Spinal cord (tissue), 10 donors: ENCODE measurements around the gene DRP2. TPM values are rescaled to one million over a fixed set of nuclear protein-coding genes. Genes with fewer than 3 reads are reported as not detected.

Source experiments
- DNase-seq, 6 donors: peaks; one replicate each; pipeline versions ENCODE4 v3.0.0 to v3.0.0-alpha.2; 2013 to 2015; ENCODE audit warnings: low spot score in 6 of 6, low read depth in 4 of 6
- H3K27ac ChIP-seq: one replicate; pipeline ENCODE4 v1.5.1; 2013; ENCODE audit warnings: low read depth, low read length, control low read depth
- H3K27me3 ChIP-seq: one replicate; pipeline ENCODE4 v1.6.1; 2013; ENCODE audit warnings: low read length; ENCODE audit not compliant: control insufficient read depth, insufficient read depth
- H3K36me3 ChIP-seq: one replicate; pipeline ENCODE4 v1.6.1; 2013; ENCODE audit warnings: low read length; ENCODE audit not compliant: control insufficient read depth, insufficient read depth
- H3K4me1 ChIP-seq: one replicate; pipeline ENCODE4 v1.6.1; 2013; ENCODE audit warnings: low read length; ENCODE audit not compliant: control insufficient read depth, insufficient read depth
- H3K4me3 ChIP-seq: one replicate; pipeline ENCODE4 v1.5.1; 2013; ENCODE audit warnings: low read depth, low read length, control low read depth
- H3K9me3 ChIP-seq: one replicate; pipeline ENCODE4 v1.6.1; 2013; ENCODE audit warnings: low read length; ENCODE audit not compliant: control insufficient read depth, insufficient read depth
- WGBS: methylation state at CpG from one replicate; pipeline ENCODE4 v1.1.5; 2013; ENCODE audit warnings: missing lambda C conversion rate; ENCODE audit not compliant: insufficient coverage; 5-methylcytosine and 5-hydroxymethylcytosine counted together
- polyA plus RNA-seq, 2 donors: library from polyadenylated mRNA; unstranded; fragments of 120-200 nt; gene quantifications; one replicate each; pipeline ENCODE4 v1.2.1, GENCODE V29; 2013; ENCODE audit not compliant: insufficient read length in 2 of 2
- total RNA-seq, 2 donors: library from RNA; depleted of rRNA in 1 of 2; stranded (reverse); fragments of 120-200 nt in 1 of 2; fragments of >200 nt in 1 of 2; gene quantifications; one replicate each; pipeline versions ENCODE4 v1.2.3 to v1.2.4, GENCODE V29; 2013 to 2014
- donor health status: healthy.

Gene DRP2
- total and polyA plus RNA-seq, 4 donors, result 4.2 to 11.1 (median 9.8) TPM

GRCh38 chrX:101203761-101204351 is 15.7 kb upstream of the DRP2 start:
- H3K27me3 ChIP-seq, result peaks cover 2% of the 10 kb centered on the region
- DNase-seq, result no peak
- WGBS, result no CpG with 5 or more reads among the region's 2 CpGs
- no peak overlapping the region for H3K27ac ChIP-seq
- H3K4me1 ChIP-seq, result no peaks in the 10 kb centered on the region
- no peaks in the 10 kb centered on the region for H3K36me3 ChIP-seq
- no peak overlapping the region for H3K4me3 ChIP-seq
- H3K9me3 ChIP-seq, result no peaks in the 10 kb centered on the region

- no peaks in the 10 kb centered on the region for H3K9me3 ChIP-seq
- no peaks in the 10 kb centered on the region for H3K4me1 ChIP-seq
- no peak overlapping the region for H3K4me3 ChIP-seq
- peak in 2 of 6 donors; percentile 18 to 46 for DNase-seq
- H3K36me3 ChIP-seq, result no peaks in the 10 kb centered on the region
- H3K27ac ChIP-seq, result no peak overlapping the region
- H3K27me3 ChIP-seq, result peaks cover 2% of the 10 kb centered on the region
- WGBS, result 51% methylated on average over 2 of the region's 3 CpGs
These were observed 13.1 kb upstream of the DRP2 start for GRCh38 chrX:101206471-101206870.

- DNase-seq, result no peak
- peaks cover 2% of the 10 kb centered on the region for H3K27me3 ChIP-seq
- no peak overlapping the region for H3K27ac ChIP-seq
- no peak overlapping the region for H3K4me3 ChIP-seq
- H3K36me3 ChIP-seq, result no peaks in the 10 kb centered on the region
- no peaks in the 10 kb centered on the region for H3K9me3 ChIP-seq
- no peaks in the 10 kb centered on the region for H3K4me1 ChIP-seq
- 53% methylated on average over 2 of the region's 4 CpGs for WGBS
These were observed 11.3 kb upstream of the DRP2 start for GRCh38 chrX:101208152-101208905.

GRCh38 chrX:101210630-101211029 is 9.0 kb upstream of the DRP2 start:
- WGBS, result 33% methylated on average over 1 of the region's 1 CpG
- no peaks in the 10 kb centered on the region for H3K27me3 ChIP-seq
- no peak overlapping the region for H3K27ac ChIP-seq
- peak in 1 of 6 donors; percentile 11 for DNase-seq
- no peak overlapping the region for H3K4me3 ChIP-seq
- no peaks in the 10 kb centered on the region for H3K9me3 ChIP-seq
- H3K4me1 ChIP-seq, result no peaks in the 10 kb centered on the region
- no peaks in the 10 kb centered on the region for H3K36me3 ChIP-seq

- Histone ChIP-seq H3K9me3 (no peaks in the 10 kb centered on the region), H3K36me3 (no peaks in the 10 kb centered on the region), H3K27me3 (peaks cover 15% of the 10 kb centered on the region), H3K27ac (no peak overlapping the region), H3K4me3 (no peak overlapping the region), H3K4me1 (peaks cover 8% of the 10 kb centered on the region)
- 86% methylated on average over 5 of the region's 6 CpGs for WGBS
- no peak for DNase-seq
These were observed 1.9 kb upstream of the DRP2 start for GRCh38 chrX:101217689-101218088.

- 20% methylated on average over 8 of the region's 12 CpGs for WGBS
- DNase-seq, result peak in 4 of 6 donors; percentile 15 to 85 (median 43)
- H3K27ac ChIP-seq, result peak overlapping the region; percentile 16
- no peaks in the 10 kb centered on the region for H3K36me3 ChIP-seq
- peaks cover 15% of the 10 kb centered on the region for H3K27me3 ChIP-seq
- H3K9me3 ChIP-seq, result no peaks in the 10 kb centered on the region
- peak overlapping the region; percentile 28 for H3K4me3 ChIP-seq
- H3K4me1 ChIP-seq, result peaks cover 8% of the 10 kb centered on the region
These were observed 319 bp downstream of the DRP2 start for GRCh38 chrX:101219864-101220346.

- Histone ChIP-seq H3K4me3 (peak overlapping the region; percentile 28), H3K27ac (no peak overlapping the region), H3K4me1 (peaks cover 8% of the 10 kb centered on the region), H3K36me3 (no peaks in the 10 kb centered on the region), H3K27me3 (peaks cover 15% of the 10 kb centered on the region), H3K9me3 (no peaks in the 10 kb centered on the region)
- 17% methylated on average over 1 of the region's 4 CpGs for WGBS
- peak in 1 of 6 donors; percentile 5 for DNase-seq
These were observed 1.2 kb downstream of the DRP2 start for GRCh38 chrX:101220662-101221260.

GRCh38 chrX:101223226-101223625 is 3.6 kb downstream of the DRP2 start:
- no peak overlapping the region for H3K4me3 ChIP-seq
- DNase-seq, result no peak
- no peaks in the 10 kb centered on the region for H3K36me3 ChIP-seq
- peaks cover 3% of the 10 kb centered on the region for H3K27me3 ChIP-seq
- no peak overlapping the region for H3K27ac ChIP-seq
- no CpG with 5 or more reads among the region's 1 CpG for WGBS
- peaks cover 8% of the 10 kb centered on the region for H3K4me1 ChIP-seq
- no peaks in the 10 kb centered on the region for H3K9me3 ChIP-seq

GRCh38 chrX:101229170-101229569 is 9.6 kb downstream of the DRP2 start:
- H3K4me1 ChIP-seq, result no peaks in the 10 kb centered on the region
- no peak for DNase-seq
- no peaks in the 10 kb centered on the region for H3K9me3 ChIP-seq
- no peak overlapping the region for H3K4me3 ChIP-seq
- WGBS, result no CpG with 5 or more reads among the region's 1 CpG
- H3K27me3 ChIP-seq, result peaks cover 9% of the 10 kb centered on the region
- H3K36me3 ChIP-seq, result peaks cover 6% of the 10 kb centered on the region
- H3K27ac ChIP-seq, result no peak overlapping the region
